Activated T-cell treated with anti-CD3 and anti-CD28 coated beads, Interleukin-2, amount 50 U/mL, for 72 hours (primary cell): ENCODE measurements around the gene ARIH1. TPM values are rescaled to one million over a fixed set of nuclear protein-coding genes. Genes with fewer than 3 reads are reported as not detected.

Experiments used
- ATAC-seq, 2 donors: fragments of 150-1000 bp; cut with Tn5 transposase; replicated peaks in 1 of 2; 2 replicates each; pipeline ENCODE4 v1.10.0; 2021; ENCODE audit warnings: moderate library complexity in 2 of 2, mild to moderate bottlenecking in 1 of 2
- DNase-seq, 2 donors: peaks; one replicate each; pipeline ENCODE4 v3.0.0; 2021 to 2022; ENCODE audit warnings: mixed read lengths in 1 of 2
- H3K27ac Mint-ChIP-seq: one replicate; pipeline ENCODE4 v1.8.0; 2022; ENCODE audit warnings: mild to moderate bottlenecking, moderate library complexity, mixed read lengths
- H3K27me3 Mint-ChIP-seq: one replicate; pipeline ENCODE4 v1.8.0; 2022; ENCODE audit warnings: low read depth, mixed read lengths
- H3K36me3 Mint-ChIP-seq, 2 donors: one replicate each; pipeline ENCODE4 v1.8.0; 2022; ENCODE audit warnings: mixed read lengths in 2 of 2, mild to moderate bottlenecking in 1 of 2; ENCODE audit not compliant: insufficient read depth in 2 of 2
- H3K4me1 Mint-ChIP-seq: one replicate; pipeline ENCODE4 v1.8.0; 2022; ENCODE audit warnings: low read depth, mixed read lengths
- H3K4me3 Mint-ChIP-seq, 2 donors: one replicate each; pipeline ENCODE4 v1.8.0; 2022; ENCODE audit warnings: mild to moderate bottlenecking in 2 of 2, mixed read lengths in 2 of 2, moderate library complexity in 2 of 2
- H3K9me3 Mint-ChIP-seq, 2 donors: one replicate each; pipeline ENCODE4 v1.8.0; 2022; ENCODE audit warnings: mixed read lengths in 2 of 2
- total RNA-seq, 2 donors: library from RNA; stranded (reverse); gene quantifications; one replicate each; pipeline ENCODE4 v1.2.3, GENCODE V29; 2022

The ARIH1 gene
- total RNA-seq, 2 donors from 2014 or later, result 206 to 227 TPM

DNA sequence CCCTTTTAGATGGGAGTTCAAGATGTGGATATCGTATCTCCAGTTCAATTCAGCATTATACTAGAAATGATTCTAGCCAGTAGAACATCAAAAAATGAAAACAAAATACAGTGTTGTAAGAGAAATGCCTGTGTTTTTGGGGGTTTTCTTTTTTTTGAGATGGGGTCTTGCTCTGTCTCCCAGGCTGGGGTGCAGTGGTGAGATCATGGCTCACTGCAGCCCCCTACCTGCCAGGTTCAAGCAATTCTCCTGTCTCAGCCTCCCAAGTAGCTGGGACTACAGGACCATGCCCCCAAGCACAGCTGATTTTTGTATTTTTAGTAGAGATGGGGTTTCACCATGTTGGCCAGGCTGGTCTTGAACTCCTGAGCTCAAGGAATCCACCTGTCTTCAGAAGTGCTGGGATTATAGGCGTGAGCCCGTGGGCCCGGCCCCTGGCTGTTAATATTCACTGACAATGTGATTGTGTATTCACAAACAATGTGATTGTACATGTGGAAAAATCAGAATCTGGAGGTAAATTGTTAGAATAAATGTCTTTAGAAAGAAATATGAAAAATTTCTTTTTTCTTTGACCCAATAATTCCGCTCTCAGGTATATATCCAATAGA, 59.0 kb downstream of the ARIH1 start:
- H3K4me3 Mint-ChIP-seq, result no peak overlapping the region
- DNase-seq (peak; percentile 18 to 21), ATAC-seq (peak; percentile 39 to 46)
- no peak overlapping the region for H3K27ac Mint-ChIP-seq
- H3K9me3 Mint-ChIP-seq, result no peaks in the 10 kb centered on the region
- peaks cover 39% of the 10 kb centered on the region for H3K4me1 Mint-ChIP-seq
- no peaks in the 10 kb centered on the region for H3K36me3 Mint-ChIP-seq
- H3K27me3 Mint-ChIP-seq, result no peaks in the 10 kb centered on the region

DNA sequence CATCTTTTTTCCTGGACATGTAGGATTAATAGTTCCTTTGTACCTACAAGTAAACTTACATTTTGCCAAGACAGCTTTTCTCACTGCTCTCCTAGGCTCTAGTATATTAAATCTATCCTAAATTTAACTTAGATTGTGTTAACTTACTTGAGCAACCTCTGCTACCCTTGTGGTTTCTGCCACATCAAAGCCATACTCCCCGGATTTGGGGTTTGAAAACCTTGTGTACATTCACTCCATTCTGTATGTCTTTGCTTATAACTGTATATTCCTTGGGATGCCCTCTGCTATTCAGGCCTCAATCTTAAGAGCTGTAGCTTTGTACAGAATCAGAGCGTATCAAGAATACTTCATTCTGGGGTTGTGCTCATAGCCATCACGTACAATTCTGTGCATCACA, 60.4 kb downstream of the ARIH1 start:
- peaks cover 4 to 8% of the 10 kb centered on the region in 2 donors for H3K36me3 Mint-ChIP-seq
- peak; percentile 23 to 57 for ATAC-seq
- peaks cover 0 to 5% of the 10 kb centered on the region in 2 donors for H3K9me3 Mint-ChIP-seq
- H3K27ac Mint-ChIP-seq, result no peak overlapping the region
- no peak overlapping the region for H3K4me3 Mint-ChIP-seq
- peaks cover 40% of the 10 kb centered on the region for H3K4me1 Mint-ChIP-seq
- no peaks in the 10 kb centered on the region for H3K27me3 Mint-ChIP-seq
- DNase-seq, result peak in 1 of 2 donors; percentile 26

- H3K27me3 Mint-ChIP-seq, result no peaks in the 10 kb centered on the region
- H3K4me3 Mint-ChIP-seq, result no peak overlapping the region
- H3K9me3 Mint-ChIP-seq, result peaks cover 0 to 5% of the 10 kb centered on the region in 2 donors
- peaks cover 4 to 13% of the 10 kb centered on the region in 2 donors for H3K36me3 Mint-ChIP-seq
- H3K27ac Mint-ChIP-seq, result no peak overlapping the region
- no peak for DNase-seq
- ATAC-seq, result no peak
- H3K4me1 Mint-ChIP-seq, result peaks cover 43% of the 10 kb centered on the region
These were observed 61.8 kb downstream of the ARIH1 start for GRCh38 chr15:72535911-72536310.

DNA sequence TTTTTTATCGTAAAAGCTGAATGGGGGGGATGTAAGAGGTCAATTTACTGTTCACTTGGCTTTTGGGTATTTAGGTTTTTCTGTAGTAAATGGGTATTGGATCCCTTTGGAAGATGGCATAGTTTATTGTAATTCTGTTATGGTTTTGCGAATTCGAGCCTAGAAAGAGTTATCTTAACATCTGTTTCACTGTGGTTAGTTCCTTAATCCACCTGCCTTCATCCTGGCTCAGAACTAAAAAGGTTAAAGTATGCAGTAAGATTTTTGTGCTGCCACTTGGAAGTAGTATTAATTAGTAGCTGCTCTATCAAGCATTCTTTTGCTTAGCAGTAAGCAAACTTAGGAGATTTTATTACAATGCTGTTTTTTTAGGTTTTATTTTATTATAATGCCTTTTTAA, 62.4 kb downstream of the ARIH1 start:
- no peak overlapping the region for H3K27ac Mint-ChIP-seq
- H3K4me3 Mint-ChIP-seq, result no peak overlapping the region
- ATAC-seq (no peak), DNase-seq (no peak)
- H3K4me1 Mint-ChIP-seq, result peaks cover 43% of the 10 kb centered on the region
- peaks cover 4 to 13% of the 10 kb centered on the region in 2 donors for H3K36me3 Mint-ChIP-seq
- no peaks in the 10 kb centered on the region for H3K27me3 Mint-ChIP-seq
- H3K9me3 Mint-ChIP-seq, result peaks cover 0 to 5% of the 10 kb centered on the region in 2 donors

DNA sequence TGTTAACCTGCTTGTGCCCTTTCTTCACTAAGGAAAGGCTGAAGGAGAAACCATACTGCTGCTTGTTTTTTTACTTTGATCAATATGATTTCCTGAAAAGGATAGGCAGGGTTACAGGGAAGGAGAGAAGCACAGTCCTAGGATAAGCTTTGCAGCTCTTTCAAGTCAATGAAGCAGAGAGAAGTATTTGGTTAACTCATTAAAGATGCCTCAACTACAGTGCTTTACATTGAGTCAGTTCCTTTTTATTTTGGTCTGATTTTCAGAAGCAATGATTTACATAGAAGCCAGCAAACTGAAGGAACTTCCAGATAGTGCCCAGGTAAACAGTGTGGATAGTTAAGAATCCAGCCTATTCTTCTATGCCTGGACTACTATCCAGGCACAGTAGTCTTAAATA, 64.8 kb downstream of the ARIH1 start:
- Mint-ChIP-seq H3K27me3 (no peaks in the 10 kb centered on the region), H3K36me3 (peaks cover 4 to 13% of the 10 kb centered on the region in 2 donors), H3K9me3 (peaks cover 0 to 5% of the 10 kb centered on the region in 2 donors), H3K27ac (peak overlapping the region; percentile 55), H3K4me3 (no peak overlapping the region), H3K4me1 (peaks cover 35% of the 10 kb centered on the region)
- DNase-seq (no peak), ATAC-seq (no peak)

DNA sequence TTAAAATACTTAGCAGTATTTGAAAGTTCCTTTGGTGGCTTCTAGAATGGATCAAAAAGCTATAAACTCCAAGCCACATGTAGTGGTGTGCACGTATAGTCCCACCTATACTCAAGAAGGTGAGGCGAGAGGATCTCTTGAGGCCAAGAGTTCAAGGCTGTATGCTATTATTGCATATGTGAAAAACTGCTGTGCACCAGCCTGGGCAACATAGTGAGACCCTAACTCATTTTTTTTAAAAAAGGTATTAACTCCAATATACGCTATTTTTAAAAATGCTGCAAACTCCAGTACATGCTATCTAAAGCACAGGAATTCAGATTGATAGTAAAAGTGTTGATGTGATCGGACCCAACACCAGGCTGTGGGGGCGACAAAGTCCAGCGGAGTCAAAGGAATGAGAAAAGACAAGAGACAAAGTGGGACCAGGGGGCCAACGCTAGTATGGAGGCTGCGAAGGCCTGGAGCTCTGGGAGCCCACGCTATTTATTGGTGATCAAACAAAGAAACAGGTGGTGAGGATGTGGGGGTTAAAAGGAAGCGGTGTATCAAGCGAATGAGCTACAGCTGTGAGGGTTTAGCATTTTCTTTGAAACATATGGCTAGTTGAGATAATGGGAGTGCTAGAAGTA, 66.6 kb downstream of the ARIH1 start:
- H3K9me3 Mint-ChIP-seq, result peaks cover 0 to 5% of the 10 kb centered on the region in 2 donors
- no peak overlapping the region for H3K27ac Mint-ChIP-seq
- H3K4me3 Mint-ChIP-seq, result no peak overlapping the region
- H3K36me3 Mint-ChIP-seq, result peaks cover 4 to 17% of the 10 kb centered on the region in 2 donors
- peaks cover 18% of the 10 kb centered on the region for H3K4me1 Mint-ChIP-seq
- ATAC-seq, result no peak
- no peaks in the 10 kb centered on the region for H3K27me3 Mint-ChIP-seq
- DNase-seq, result no peak

DNA sequence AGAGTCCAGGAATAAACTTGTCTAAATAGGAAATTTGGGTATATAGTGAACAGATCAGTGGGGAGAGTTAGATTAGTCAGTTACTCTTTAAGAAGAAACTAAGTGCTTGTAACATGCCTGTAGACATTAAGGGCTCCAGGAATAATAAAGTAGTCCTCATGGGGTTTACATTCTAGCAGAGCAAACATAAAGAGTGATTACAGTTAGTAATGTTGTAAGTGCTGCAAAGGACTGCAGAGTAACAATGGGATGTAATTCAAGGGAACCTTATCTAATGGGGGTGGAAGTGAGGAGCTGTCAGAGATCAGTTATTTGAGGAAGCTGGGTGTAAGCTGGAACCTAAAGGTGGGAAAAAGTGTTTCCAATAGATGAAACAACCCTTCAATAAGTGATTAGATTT, 67.5 kb downstream of the ARIH1 start:
- Mint-ChIP-seq H3K4me1 (peaks cover 9% of the 10 kb centered on the region), H3K36me3 (peaks cover 7 to 22% of the 10 kb centered on the region in 2 donors), H3K27ac (peak overlapping the region; percentile 61), H3K27me3 (no peaks in the 10 kb centered on the region), H3K4me3 (no peak overlapping the region), H3K9me3 (peaks cover 0 to 5% of the 10 kb centered on the region in 2 donors)
- ATAC-seq (no peak), DNase-seq (no peak)

- ATAC-seq (no peak), DNase-seq (no peak)
- no peak overlapping the region for H3K4me3 Mint-ChIP-seq
- H3K4me1 Mint-ChIP-seq, result no peaks in the 10 kb centered on the region
- H3K27me3 Mint-ChIP-seq, result no peaks in the 10 kb centered on the region
- H3K9me3 Mint-ChIP-seq, result no peaks in the 10 kb centered on the region
- no peak overlapping the region for H3K27ac Mint-ChIP-seq
- H3K36me3 Mint-ChIP-seq, result peaks cover 4 to 16% of the 10 kb centered on the region in 2 donors
These were observed 71.0 kb downstream of the ARIH1 start for GRCh38 chr15:72545156-72545555.

GRCh38 chr15:72554471-72555425, 80.6 kb downstream of the ARIH1 start:
- H3K4me3 Mint-ChIP-seq, result no peak overlapping the region
- peak overlapping the region; percentile 35 for H3K27ac Mint-ChIP-seq
- H3K36me3 Mint-ChIP-seq, result peaks cover 3 to 7% of the 10 kb centered on the region in 2 donors
- peak; percentile 40 to 56 for DNase-seq
- H3K4me1 Mint-ChIP-seq, result peaks cover 11% of the 10 kb centered on the region
- H3K27me3 Mint-ChIP-seq, result no peaks in the 10 kb centered on the region
- H3K9me3 Mint-ChIP-seq, result no peaks in the 10 kb centered on the region
- ATAC-seq, result peak; percentile 81 to 97

DNA sequence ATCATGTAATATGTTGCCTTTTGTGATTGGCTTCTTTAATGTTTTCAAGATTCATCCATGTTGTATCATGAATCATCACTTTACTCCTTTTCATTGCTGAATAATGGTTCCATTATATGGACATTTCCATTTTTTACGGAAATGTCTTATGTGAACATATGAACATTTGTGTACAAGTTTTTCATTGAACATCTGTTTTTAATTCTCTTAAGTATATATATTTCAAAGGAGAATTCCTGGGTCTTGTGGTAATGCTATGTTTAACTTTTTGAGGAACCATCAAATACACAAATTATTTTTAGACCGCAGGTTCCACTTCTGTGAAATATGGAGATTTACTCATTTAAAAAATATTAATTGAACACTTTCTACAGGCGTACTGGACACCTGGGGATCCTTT, 85.7 kb downstream of the ARIH1 start:
- ATAC-seq, result no peak
- H3K27ac Mint-ChIP-seq, result no peak overlapping the region

GRCh38 chr15:72560458-72560857, 86.3 kb downstream of the ARIH1 start:
- Mint-ChIP-seq H3K36me3 (peaks cover 3 to 8% of the 10 kb centered on the region in 2 donors), H3K27me3 (no peaks in the 10 kb centered on the region), H3K4me3 (no peak overlapping the region), H3K4me1 (no peaks in the 10 kb centered on the region), H3K27ac (peak overlapping the region; percentile 40), H3K9me3 (no peaks in the 10 kb centered on the region)
- no peak for ATAC-seq
- DNase-seq, result no peak

More for the DNA sequence above, 85.7 kb downstream of the ARIH1 start:
- H3K27me3 Mint-ChIP-seq, result no peaks in the 10 kb centered on the region
- peaks cover 3 to 11% of the 10 kb centered on the region in 2 donors for H3K36me3 Mint-ChIP-seq
- H3K4me1 Mint-ChIP-seq, result peaks cover 5% of the 10 kb centered on the region
- H3K4me3 Mint-ChIP-seq, result no peak overlapping the region
- H3K9me3 Mint-ChIP-seq, result no peaks in the 10 kb centered on the region
- DNase-seq, result no peak

DNA sequence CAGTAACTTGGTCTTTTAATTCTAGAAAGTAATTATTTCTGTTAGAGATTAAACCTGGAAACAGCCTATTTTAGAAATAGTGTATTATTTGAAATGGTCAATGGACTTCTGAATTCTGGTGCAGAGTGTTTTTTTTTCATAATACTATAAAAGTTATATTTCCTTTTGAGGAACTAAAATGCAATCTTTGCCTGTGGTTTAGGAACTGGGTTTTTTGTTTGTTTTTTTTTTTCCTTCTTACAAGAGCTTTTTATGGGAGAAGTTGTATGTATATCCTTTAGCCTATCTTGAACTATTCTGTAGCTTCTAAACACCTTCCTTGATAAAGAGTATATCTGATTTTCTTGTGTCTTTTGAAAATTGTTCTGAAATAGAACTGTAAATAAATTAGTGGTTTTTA, 88.3 kb downstream of the ARIH1 start:
- H3K27ac Mint-ChIP-seq, result peak overlapping the region; percentile 69
- DNase-seq (no peak), ATAC-seq (no peak)
- no peaks in the 10 kb centered on the region for H3K4me1 Mint-ChIP-seq
- H3K27me3 Mint-ChIP-seq, result no peaks in the 10 kb centered on the region
- no peaks in the 10 kb centered on the region for H3K9me3 Mint-ChIP-seq
- peaks cover 0 to 10% of the 10 kb centered on the region in 2 donors for H3K36me3 Mint-ChIP-seq
- H3K4me3 Mint-ChIP-seq, result no peak overlapping the region

DNA sequence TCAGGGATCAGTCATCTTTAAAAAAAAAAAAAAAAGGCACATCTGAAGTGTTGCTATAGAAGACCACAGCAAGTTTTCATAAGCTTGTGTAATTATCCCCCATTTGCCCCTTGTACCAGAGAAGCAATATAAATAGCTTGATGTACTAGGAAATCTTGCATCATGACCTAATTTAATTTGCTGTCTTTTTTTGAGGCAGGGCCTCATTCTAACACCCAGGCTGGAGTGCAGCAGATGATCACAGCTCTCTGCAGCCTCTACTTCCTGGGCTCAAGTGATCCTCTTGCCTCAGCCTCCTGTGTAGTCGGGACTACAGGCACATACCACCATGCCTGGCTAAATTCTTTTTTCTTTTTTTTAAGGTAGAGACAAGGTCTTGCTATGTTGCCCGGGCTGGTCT, 88.7 kb downstream of the ARIH1 start:
- H3K36me3 Mint-ChIP-seq, result peaks cover 0 to 9% of the 10 kb centered on the region in 2 donors
- no peaks in the 10 kb centered on the region for H3K4me1 Mint-ChIP-seq
- no peaks in the 10 kb centered on the region for H3K9me3 Mint-ChIP-seq
- H3K27ac Mint-ChIP-seq, result no peak overlapping the region
- H3K4me3 Mint-ChIP-seq, result no peak overlapping the region
- H3K27me3 Mint-ChIP-seq, result no peaks in the 10 kb centered on the region
- ATAC-seq (no peak), DNase-seq (no peak)
